MM.1S (cell line): ENCODE data around the gene TNIK.

ENCODE experiments used
- DNase-seq: peaks from one replicate; pipeline ENCODE4 v3.0.0-alpha.2; 2015
- H2AFZ ChIP-seq: fragments of 300-600 bp; sonication (generic); 2 replicates; pipeline ENCODE4 v1.6.0; 2016; ENCODE audit warnings: antibody characterized with exemption, low read length
- H3F3A ChIP-seq: fragments of 300-600 bp; sonication (generic); 2 replicates; pipeline ENCODE4 v1.6.1; 2016; ENCODE audit warnings: mild to moderate bottlenecking, antibody characterized with exemption, low read length, moderate library complexity, mixed read lengths; ENCODE audit not compliant: insufficient read depth
- H3K27ac ChIP-seq: fragments of 300-600 bp; sonication (generic); 2 replicates; pipeline ENCODE4 v1.5.1; 2016; ENCODE audit warnings: mild to moderate bottlenecking, low read length
- H3K27me3 ChIP-seq: fragments of 300-600 bp; sonication (generic); replicated peaks from 2 replicates; pipeline ENCODE4 v1.6.0; 2016; ENCODE audit warnings: low read length; ENCODE audit not compliant: insufficient read depth
- H3K36me3 ChIP-seq: fragments of 300-600 bp; sonication (generic); replicated peaks from 2 replicates; pipeline ENCODE4 v1.6.1; 2016; ENCODE audit warnings: mild to moderate bottlenecking, low read length, mixed read lengths; ENCODE audit not compliant: insufficient read depth
- H3K4me1 ChIP-seq: fragments of 300-600 bp; sonication (generic); 2 replicates; pipeline ENCODE4 v1.6.1; 2016; ENCODE audit warnings: low read length, mixed read lengths
- H3K4me2 ChIP-seq: fragments of 300-600 bp; sonication (generic); 2 replicates; pipeline ENCODE4 v1.6.0; 2016; ENCODE audit warnings: low read depth, low read length
- H3K4me3 ChIP-seq: fragments of 300-600 bp; sonication (generic); 2 replicates; pipeline ENCODE4 v1.5.1; 2016; ENCODE audit warnings: low read length, mixed read lengths
- H3K79me2 ChIP-seq: fragments of 300-600 bp; sonication (generic); 2 replicates; pipeline ENCODE4 v1.6.1; 2016; ENCODE audit warnings: mixed run types, low read length, mixed read lengths
- H3K9ac ChIP-seq: fragments of 300-600 bp; sonication (generic); 2 replicates; pipeline ENCODE4 v1.6.1; 2016; ENCODE audit warnings: low read length, mixed read lengths
- H3K9me2 ChIP-seq: fragments of 300-600 bp; sonication (generic); replicated peaks from 2 replicates; pipeline ENCODE4 v1.6.1; 2016; ENCODE audit warnings: mild to moderate bottlenecking, low read length, mixed read lengths; ENCODE audit not compliant: insufficient read depth
- H3K9me3 ChIP-seq: fragments of 300-600 bp; sonication (generic); replicated peaks from 2 replicates; pipeline ENCODE4 v1.6.1; 2016; ENCODE audit warnings: mild to moderate bottlenecking, low read length, mixed read lengths; ENCODE audit not compliant: insufficient read depth
- H4K20me1 ChIP-seq: fragments of 300-600 bp; sonication (generic); 2 replicates; pipeline ENCODE4 v1.6.1; 2016; ENCODE audit warnings: mild to moderate bottlenecking, low read length, moderate library complexity, mixed read lengths; ENCODE audit not compliant: insufficient read depth
- EZH2 ChIP-seq: fragments of 300-600 bp; sonication (generic); optimal IDR thresholded peaks from 2 replicates; pipeline ENCODE3; 2017; ENCODE audit warnings: low read depth, mild to moderate bottlenecking, antibody characterized with exemption, low read length, mixed read lengths
- EZH2phosphoT487 ChIP-seq: fragments of 300-600 bp; sonication (generic); IDR thresholded peaks from 2 replicates; pipeline ENCODE4 v1.6.1; 2018; ENCODE audit warnings: antibody characterized with exemption, low read length
- TF ChIP-seq, protein P1 (sequence below): fragments of 300-600 bp; sonication (generic); IDR thresholded peaks from 2 replicates; pipeline ENCODE4 v1.5.1; 2016; ENCODE audit warnings: antibody characterized with exemption, low read length, mixed read lengths

TNIK gene

DNA sequence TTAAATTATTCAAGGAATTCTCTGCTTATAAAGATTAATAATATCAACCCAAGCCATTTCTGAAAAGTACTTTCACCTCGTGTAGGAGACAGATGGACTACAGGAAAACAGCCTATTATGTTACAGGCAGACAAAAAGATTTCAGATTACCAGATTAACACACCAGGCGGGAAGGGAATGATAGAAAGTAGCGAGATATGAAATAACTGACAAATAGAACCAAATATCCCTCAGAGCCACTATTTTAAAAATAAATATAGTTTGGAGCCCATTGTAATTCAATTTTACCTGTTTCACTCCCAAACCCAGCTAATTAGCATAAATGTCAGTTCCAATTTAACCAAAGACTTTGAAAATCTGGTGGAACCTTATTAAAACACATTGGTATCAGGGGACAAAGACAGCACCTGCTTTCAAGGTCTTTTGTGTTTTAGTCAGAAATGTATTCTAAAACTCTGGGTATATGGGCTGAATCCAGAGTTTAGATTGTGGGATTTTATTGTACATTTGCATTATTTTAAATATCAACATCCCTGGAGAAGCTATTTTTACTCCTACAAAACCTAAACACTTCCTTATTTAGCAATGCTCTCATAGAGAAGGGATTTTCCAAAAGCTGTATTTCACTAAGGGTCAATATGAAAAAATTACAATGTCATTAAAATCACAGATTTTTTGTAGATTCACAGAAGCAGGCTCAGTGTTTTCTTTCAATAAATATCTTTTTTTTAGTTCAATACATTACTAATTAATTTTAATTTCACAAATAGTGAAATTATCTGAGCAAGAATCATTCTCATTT, 138.4 kb downstream of the TNIK start:
- Histone ChIP-seq H3F3A (no peaks in the 10 kb centered on the region), H3K27ac (no peak overlapping the region), H3K9ac (no peak overlapping the region), H4K20me1 (no peaks in the 10 kb centered on the region), H3K79me2 (no peaks in the 10 kb centered on the region), H3K9me3 (no peaks in the 10 kb centered on the region), H3K9me2 (no peaks in the 10 kb centered on the region), H3K4me1 (no peaks in the 10 kb centered on the region), H3K4me2 (no peak overlapping the region), H3K4me3 (no peak overlapping the region), H3K36me3 (no peaks in the 10 kb centered on the region), H2AFZ (no peak overlapping the region), H3K27me3 (no peaks in the 10 kb centered on the region)
- DNase-seq = no peak
- TF ChIP-seq, protein P1, sequence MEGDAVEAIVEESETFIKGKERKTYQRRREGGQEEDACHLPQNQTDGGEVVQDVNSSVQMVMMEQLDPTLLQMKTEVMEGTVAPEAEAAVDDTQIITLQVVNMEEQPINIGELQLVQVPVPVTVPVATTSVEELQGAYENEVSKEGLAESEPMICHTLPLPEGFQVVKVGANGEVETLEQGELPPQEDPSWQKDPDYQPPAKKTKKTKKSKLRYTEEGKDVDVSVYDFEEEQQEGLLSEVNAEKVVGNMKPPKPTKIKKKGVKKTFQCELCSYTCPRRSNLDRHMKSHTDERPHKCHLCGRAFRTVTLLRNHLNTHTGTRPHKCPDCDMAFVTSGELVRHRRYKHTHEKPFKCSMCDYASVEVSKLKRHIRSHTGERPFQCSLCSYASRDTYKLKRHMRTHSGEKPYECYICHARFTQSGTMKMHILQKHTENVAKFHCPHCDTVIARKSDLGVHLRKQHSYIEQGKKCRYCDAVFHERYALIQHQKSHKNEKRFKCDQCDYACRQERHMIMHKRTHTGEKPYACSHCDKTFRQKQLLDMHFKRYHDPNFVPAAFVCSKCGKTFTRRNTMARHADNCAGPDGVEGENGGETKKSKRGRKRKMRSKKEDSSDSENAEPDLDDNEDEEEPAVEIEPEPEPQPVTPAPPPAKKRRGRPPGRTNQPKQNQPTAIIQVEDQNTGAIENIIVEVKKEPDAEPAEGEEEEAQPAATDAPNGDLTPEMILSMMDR = no peak
- no peak for TF ChIP-seq EZH2
- TF ChIP-seq EZH2phosphoT487 = no peak

DNA sequence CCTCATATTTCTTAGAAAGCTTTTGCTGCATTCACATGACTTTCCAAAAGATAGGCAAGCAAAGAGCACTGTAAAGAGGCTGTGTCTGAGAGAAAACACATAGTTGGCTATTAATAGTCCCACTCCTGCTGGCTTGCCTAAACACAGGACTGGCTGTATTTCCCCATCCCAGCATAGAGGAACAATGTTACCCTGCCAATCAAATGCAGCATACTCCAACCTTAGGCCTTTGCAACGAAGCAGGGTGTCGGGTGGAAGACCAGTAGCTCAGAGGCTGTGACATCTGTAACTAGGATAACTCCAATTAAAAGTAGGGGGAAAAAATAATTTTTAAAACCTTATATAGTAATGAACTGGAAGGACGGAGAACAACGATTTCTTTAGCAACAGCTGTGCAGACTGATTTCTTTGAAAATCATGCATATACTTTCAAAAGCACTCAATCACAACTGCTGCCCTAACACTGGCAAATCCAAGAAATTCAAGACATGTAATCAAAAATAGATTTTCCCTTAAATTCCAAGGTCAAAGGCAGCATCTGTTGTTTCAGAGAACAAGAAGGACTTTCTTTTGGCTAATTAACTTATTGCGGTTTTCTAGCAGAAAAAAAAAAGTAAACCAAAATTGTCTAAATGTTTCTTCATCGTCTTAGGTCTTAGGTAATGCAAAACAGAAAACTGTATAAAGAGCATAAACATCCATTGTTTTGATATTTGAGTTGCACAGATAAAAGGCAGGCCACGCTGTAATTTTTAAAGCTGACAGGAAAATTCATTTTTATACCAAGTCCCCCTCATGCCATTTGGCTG, 139.3 kb downstream of the TNIK start:
- Histone ChIP-seq H3K9me2 (no peaks in the 10 kb centered on the region), H3F3A (no peaks in the 10 kb centered on the region), H3K27me3 (no peaks in the 10 kb centered on the region), H3K4me3 (no peak overlapping the region), H3K36me3 (no peaks in the 10 kb centered on the region), H3K4me1 (no peaks in the 10 kb centered on the region), H3K27ac (no peak overlapping the region), H2AFZ (no peak overlapping the region), H3K9me3 (no peaks in the 10 kb centered on the region), H4K20me1 (no peaks in the 10 kb centered on the region), H3K79me2 (no peaks in the 10 kb centered on the region), H3K4me2 (no peak overlapping the region), H3K9ac (no peak overlapping the region)
- no peak for DNase-seq
- TF ChIP-seq, protein P1 = no peak
- no peak for TF ChIP-seq EZH2
- no peak for TF ChIP-seq EZH2phosphoT487

DNA sequence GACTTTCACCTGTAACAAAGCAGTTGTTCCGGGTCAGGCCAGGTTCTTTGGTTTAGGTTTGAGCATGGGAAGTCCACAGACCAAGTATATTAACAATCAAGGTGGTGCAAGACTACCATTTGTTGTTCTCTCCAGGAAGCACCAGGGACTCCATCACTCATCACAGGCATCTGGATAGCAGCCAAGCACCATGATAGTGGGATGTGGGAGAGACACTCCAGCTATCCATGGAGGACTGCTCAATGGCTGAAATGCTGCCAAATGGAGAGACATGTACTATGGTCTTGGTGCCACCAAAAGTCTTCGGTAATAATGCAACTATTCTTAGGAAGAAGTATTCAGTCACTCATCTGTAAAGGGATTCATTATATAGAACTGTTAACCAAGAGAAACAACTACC, 143.0 kb downstream of the TNIK start:
- DNase-seq = no peak

More for the DNA sequence above, 143.0 kb downstream of the TNIK start:
- H3K4me3 ChIP-seq = no peak overlapping the region
- no peak for TF ChIP-seq EZH2
- TF ChIP-seq EZH2phosphoT487 = no peak
- TF ChIP-seq, protein P1 = no peak
- no peaks in the 10 kb centered on the region for H3K79me2 ChIP-seq
- H3K27ac ChIP-seq = no peak overlapping the region
- no peaks in the 10 kb centered on the region for H3K27me3 ChIP-seq
- H2AFZ ChIP-seq = no peak overlapping the region
- H3K9me2 ChIP-seq = no peaks in the 10 kb centered on the region
- H3K4me2 ChIP-seq = no peak overlapping the region
- H3K9ac ChIP-seq = no peak overlapping the region
- H3K4me1 ChIP-seq = no peaks in the 10 kb centered on the region
- H4K20me1 ChIP-seq = no peaks in the 10 kb centered on the region
- no peaks in the 10 kb centered on the region for H3K36me3 ChIP-seq
- H3K9me3 ChIP-seq = no peaks in the 10 kb centered on the region
- no peaks in the 10 kb centered on the region for H3F3A ChIP-seq
